Prostate gland (tissue), 2 donors: ENCODE results near the gene NTNG1. TPM values are rescaled to one million over a fixed set of nuclear protein-coding genes. Genes with fewer than 3 reads are reported as not detected.
"Not testable (repeated sequence)": the region's sequence is repeated elsewhere in the genome, so short reads cannot be mapped to it uniquely, and the experiment has no call there.

Experiments
- DNase-seq: peaks from one replicate; pipeline ENCODE4 v3.0.0-alpha.2; 2019; ENCODE audit warnings: low spot score
- H3K27ac ChIP-seq, 2 donors: fragments of 200-600 bp; sonication (generic); 2 replicates each; pipeline ENCODE4 v1.5.1; 2017 to 2019
- H3K27me3 ChIP-seq: fragments of 200-600 bp; sonication (generic); replicated peaks from 2 replicates; pipeline ENCODE4 v1.5.1; 2019; ENCODE audit not compliant: insufficient read depth
- H3K36me3 ChIP-seq, 2 donors: fragments of 200-600 bp; sonication (generic); 1 replicate in 1 of 2; 2 replicates in 1 of 2; pipeline versions ENCODE4 v1.5.1 to v1.8.1; 2017 to 2019
- H3K4me1 ChIP-seq: fragments of 200-600 bp; sonication (generic); replicated peaks from 2 replicates; pipeline ENCODE4 v1.5.1; 2019
- H3K4me3 ChIP-seq, 2 donors: fragments of 200-600 bp; sonication (generic); 2 replicates each; pipeline ENCODE4 v1.5.1; 2017 to 2019
- H3K9me3 ChIP-seq: fragments of 200-600 bp; sonication (generic); 2 replicates; pipeline ENCODE4 v1.5.1; 2017
- POLR2A ChIP-seq: fragments of 450-650 bp; IDR thresholded peaks from one replicate; pipeline ENCODE4 v1.6.1; 2016; ENCODE audit warnings: antibody characterized with exemption, mild to moderate bottlenecking
- POLR2AphosphoS5 ChIP-seq: sonication (generic); formaldehyde crosslinking; IDR thresholded peaks from one replicate; pipeline ENCODE4 v1.6.1; 2017; ENCODE audit warnings: antibody characterized with exemption
- WGBS: methylation state at CpG from one replicate; pipeline ENCODE4 v1.1.5; 2018; 5-methylcytosine and 5-hydroxymethylcytosine counted together
- intact Hi-C: fragments of 100-400 bp; cut with DNase I; formaldehyde crosslinking; loops from one replicate; pipeline ENCODE4 v1.14.2; 2022
- total RNA-seq, 2 donors: library from RNA; depleted of rRNA; stranded (reverse); fragments of >200 nt; gene quantifications; one replicate each; pipeline ENCODE4 v1.1.0, GENCODE V29; 2016
- TF ChIP-seq, protein P1 (sequence below), 4 experiments: fragments of 200-600 bp in 2 of 4; fragments of 450-650 bp in 2 of 4; sonication (generic) in 2 of 4; IDR thresholded peaks; 1 replicate in 3 of 4; 2 replicates in 1 of 4; pipeline ENCODE4 v1.5.1; 2016 to 2019; ENCODE audit warnings: antibody characterized with exemption in 4 of 4, mild to moderate bottlenecking in 2 of 4, moderate library complexity in 2 of 4

The NTNG1 gene
- total RNA-seq, 2 donors from 2014 or later: 2.6 to 5.1 TPM

DNA sequence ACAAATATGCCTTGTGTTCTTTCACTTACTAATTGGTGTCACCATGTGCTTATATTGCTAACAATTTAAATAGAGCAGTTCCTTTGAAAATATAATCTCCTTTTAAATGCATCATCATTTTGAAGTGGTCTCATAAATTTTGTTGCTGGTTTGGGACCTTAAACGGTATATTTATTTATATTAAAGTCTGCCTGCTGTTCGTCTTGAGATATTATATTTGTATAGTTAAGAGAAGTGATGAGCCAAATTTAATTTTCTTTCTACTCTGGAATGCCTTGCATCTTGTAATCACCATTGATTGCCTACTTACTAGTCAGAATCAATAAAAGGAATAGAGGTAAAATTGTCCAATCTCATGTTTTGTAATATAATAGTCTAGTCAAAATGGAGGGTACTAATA is 91.6 kb downstream of the NTNG1 start:
- WGBS: 47% methylated on average over 2 of the region's 2 CpGs
- intact Hi-C loops: no loop called here
- H3K27ac ChIP-seq: no peak overlapping the region
- no peaks in the 10 kb centered on the region for H3K27me3 ChIP-seq
- H3K4me3 ChIP-seq: no peak overlapping the region
- no peak for DNase-seq
- H3K9me3 ChIP-seq: no peaks in the 10 kb centered on the region
- TF ChIP-seq POLR2A (no peak), POLR2AphosphoS5 (no peak)
- TF ChIP-seq, protein P1, sequence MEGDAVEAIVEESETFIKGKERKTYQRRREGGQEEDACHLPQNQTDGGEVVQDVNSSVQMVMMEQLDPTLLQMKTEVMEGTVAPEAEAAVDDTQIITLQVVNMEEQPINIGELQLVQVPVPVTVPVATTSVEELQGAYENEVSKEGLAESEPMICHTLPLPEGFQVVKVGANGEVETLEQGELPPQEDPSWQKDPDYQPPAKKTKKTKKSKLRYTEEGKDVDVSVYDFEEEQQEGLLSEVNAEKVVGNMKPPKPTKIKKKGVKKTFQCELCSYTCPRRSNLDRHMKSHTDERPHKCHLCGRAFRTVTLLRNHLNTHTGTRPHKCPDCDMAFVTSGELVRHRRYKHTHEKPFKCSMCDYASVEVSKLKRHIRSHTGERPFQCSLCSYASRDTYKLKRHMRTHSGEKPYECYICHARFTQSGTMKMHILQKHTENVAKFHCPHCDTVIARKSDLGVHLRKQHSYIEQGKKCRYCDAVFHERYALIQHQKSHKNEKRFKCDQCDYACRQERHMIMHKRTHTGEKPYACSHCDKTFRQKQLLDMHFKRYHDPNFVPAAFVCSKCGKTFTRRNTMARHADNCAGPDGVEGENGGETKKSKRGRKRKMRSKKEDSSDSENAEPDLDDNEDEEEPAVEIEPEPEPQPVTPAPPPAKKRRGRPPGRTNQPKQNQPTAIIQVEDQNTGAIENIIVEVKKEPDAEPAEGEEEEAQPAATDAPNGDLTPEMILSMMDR (IDR thresholded peaks at IDR 0.05): no peak
- H3K36me3 ChIP-seq: no peaks in the 10 kb centered on the region
- no peaks in the 10 kb centered on the region for H3K4me1 ChIP-seq

- WGBS: 99% methylated on average over 3 of the region's 3 CpGs
- intact Hi-C loops: not testable (repeated sequence)
Observed at GRCh38 chr1:107236760-107237159, 95.9 kb downstream of the NTNG1 start.

GRCh38 chr1:107243461-107243860 is 102.6 kb downstream of the NTNG1 start:
- TF ChIP-seq POLR2AphosphoS5 (no peak), POLR2A (no peak)
- TF ChIP-seq, protein P1 (IDR thresholded peaks at IDR 0.05): no peak
- DNase-seq: no peak
- Histone ChIP-seq H3K27me3 (no peaks in the 10 kb centered on the region), H3K4me1 (no peaks in the 10 kb centered on the region), H3K27ac (no peak overlapping the region), H3K36me3 (no peaks in the 10 kb centered on the region), H3K9me3 (no peaks in the 10 kb centered on the region), H3K4me3 (no peak overlapping the region)
- WGBS: 91% methylated on average over 7 of the region's 7 CpGs
- intact Hi-C loops: no loop called here

More at GRCh38 chr1:107236760-107237159, 95.9 kb downstream of the NTNG1 start:
- not testable (repeated sequence) for H3K36me3 ChIP-seq, DNase-seq, H3K4me3 ChIP-seq, H3K9me3 ChIP-seq, H3K27me3 ChIP-seq, H3K4me1 ChIP-seq, H3K27ac ChIP-seq

GRCh38 chr1:107244709-107245500 is 104.1 kb downstream of the NTNG1 start:
- Histone ChIP-seq H3K36me3 (no peaks in the 10 kb centered on the region), H3K27me3 (no peaks in the 10 kb centered on the region), H3K27ac (no peak overlapping the region), H3K4me1 (no peaks in the 10 kb centered on the region), H3K9me3 (no peaks in the 10 kb centered on the region), H3K4me3 (no peak overlapping the region)
- no peak for TF ChIP-seq POLR2AphosphoS5
- no peak for TF ChIP-seq POLR2A
- TF ChIP-seq, protein P1 (IDR thresholded peaks at IDR 0.05): no peak
- no peak for DNase-seq
- intact Hi-C loops: no loop called here
- WGBS: 63% methylated on average over 7 of the region's 7 CpGs

DNA sequence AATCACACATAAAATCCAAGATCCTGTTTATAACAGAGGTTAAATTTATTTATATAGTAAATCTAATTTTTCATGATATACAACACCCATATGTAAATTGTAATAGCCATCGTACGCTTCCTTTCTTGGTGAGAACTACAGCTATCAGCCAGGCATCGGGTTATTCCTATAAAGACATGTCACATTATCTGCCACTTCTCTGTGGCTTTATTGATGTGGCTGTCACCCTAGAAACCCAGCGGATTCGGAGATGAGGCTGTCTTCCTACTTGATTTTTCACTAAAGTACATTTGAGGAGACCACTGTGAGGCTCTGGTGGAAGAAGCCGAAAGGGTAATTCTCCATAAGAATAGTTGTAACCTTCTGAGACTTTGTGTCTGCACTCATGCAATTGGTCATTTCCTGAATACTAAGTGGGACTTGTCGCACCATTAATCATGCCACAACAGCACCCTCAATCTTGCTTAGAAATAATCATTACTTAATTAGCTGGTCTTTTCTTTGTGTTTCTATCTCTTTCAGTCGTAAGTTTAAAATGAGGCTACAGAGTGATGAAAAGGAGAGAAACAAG is 106.0 kb downstream of the NTNG1 start:
- no peak for DNase-seq
- Histone ChIP-seq H3K9me3 (no peaks in the 10 kb centered on the region), H3K4me3 (no peak overlapping the region), H3K4me1 (no peaks in the 10 kb centered on the region), H3K27ac (no peak overlapping the region), H3K36me3 (no peaks in the 10 kb centered on the region), H3K27me3 (no peaks in the 10 kb centered on the region)
- intact Hi-C loops: no loop called here
- TF ChIP-seq POLR2AphosphoS5 (no peak), POLR2A (no peak)
- TF ChIP-seq, protein P1 (IDR thresholded peaks at IDR 0.05): no peak
- 82% methylated on average over 8 of the region's 8 CpGs for WGBS
